Measurements from ENCODE around the gene FMN1.

FMN1 gene

DNA sequence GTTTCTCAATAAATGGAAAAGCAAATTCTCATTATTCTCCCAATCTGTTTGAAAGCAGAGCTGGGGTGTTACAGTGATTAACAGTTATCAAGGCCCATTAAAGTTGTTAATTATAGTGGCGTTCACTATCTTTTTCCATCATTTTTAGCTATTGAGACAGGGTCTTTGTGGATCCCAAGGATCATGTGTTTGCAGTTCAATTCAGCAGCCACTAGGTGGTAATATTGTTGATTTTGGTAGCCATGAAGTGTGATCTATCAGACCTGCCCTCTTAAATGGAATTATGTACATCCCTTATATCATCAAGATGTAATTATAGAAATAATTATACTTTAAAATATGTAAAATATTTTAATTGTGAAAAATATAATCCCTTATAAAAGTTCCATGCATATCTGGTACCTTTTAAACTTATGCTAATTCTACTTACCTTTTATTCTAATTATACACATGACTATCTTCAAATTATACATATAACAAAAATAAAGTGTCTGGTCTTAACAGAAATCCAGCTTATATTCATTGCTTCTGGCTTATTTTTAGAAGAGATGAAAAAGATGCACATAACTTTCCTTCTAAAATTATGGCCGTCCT lies 350.3 kb downstream of the FMN1 start:
- DNase-seq = no peak

DNA sequence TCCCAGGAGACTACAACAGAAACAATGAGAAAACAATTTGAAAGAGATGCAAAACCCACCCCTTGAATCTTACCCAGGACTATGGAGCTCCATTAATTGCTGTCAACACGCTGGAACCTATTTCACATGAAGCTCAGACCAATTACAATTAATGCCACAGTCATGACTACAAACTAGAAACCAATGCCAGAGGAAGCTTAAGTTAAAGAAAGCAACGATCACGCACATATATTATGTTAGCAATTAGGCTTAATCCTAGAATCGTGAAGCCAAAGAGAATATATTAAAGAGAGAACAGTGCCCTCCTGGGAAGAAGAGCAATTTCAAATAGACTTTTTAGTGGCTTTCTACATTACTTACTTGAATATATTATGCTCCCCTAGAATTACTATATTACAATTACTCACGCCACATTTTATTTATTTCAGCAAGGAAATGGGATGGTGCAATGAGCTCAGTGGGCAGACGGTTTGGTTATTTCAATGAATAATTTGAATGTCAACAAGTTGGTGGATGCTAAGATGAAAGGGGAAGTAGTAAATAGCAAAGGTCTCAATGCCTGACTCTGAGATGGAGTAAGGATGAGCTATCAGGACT lies 351.2 kb downstream of the FMN1 start:
- no peak for DNase-seq

DNA sequence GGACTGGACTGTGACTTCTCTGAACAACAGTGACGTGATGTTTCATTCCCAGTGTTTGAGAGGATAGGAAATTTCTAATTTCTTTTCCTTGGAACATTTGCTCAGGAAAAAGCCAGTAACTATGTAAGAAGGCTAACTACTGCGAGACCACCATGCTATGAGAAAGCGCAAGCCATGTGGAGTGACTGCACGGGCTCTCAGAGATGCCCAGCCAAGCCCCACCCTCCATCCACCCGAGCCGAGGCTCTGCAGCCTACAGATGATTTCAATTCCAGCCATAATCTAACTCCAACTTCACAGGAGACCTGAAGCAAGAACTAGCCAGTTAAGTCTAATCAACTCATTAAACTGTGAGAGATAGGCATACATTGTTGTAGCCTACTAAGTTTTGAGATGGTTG lies 352.4 kb downstream of the FMN1 start:
- DNase-seq = no peak

DNA sequence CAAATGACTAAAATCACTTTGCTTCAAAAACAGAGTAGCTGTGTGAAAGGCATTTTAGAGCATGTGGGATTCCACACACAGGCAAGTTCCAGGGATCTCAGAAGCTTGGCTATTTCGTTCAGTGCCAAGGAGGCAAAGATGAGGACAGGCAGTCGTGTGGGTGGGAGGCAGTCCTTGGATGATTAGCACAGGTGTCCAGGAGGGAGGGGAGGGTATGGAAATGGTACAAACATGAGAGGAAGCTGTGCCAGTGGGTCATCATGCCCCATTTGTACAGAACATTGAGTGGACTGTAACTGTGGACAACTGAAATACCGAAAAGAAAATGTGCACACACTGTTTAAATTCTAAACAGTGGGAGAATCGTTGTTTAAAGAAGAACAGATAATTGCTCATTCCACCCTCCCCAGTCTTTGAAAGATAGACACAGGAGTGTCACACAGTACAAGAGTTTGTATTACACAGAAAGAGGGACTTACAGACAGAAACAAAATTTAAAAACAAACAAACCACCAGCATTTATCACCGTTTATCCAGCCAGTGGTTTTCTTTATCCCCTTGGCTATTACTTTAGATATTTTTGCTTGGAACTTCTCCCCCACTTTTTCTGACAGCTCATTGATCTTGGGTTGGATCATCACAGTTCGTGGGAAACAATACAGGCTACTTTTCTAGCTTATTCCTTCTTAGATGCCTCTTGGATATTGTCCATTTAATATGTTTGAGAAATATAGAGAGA lies 353.8 kb downstream of the FMN1 start:
- DNase-seq = no peak

DNA sequence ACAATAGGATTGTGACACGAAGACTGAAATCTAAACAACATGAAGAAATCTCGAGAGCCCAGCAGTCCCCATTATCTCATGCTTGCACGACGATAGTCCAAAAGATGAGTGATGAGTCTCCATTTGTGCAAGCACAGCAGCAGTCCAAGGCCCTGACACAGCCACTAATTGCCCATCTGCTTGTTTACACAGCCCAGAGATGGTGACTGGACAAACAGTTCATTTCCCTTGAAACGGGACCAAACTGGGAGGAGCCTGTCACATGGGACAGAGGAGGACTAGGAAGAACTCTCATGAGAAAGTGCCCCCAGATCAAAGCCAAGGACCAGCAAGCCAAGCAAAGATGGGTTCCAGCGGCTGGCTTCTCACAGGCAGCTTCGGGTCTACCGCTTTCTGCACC lies 355.7 kb downstream of the FMN1 start:
- DNase-seq = no peak

DNA sequence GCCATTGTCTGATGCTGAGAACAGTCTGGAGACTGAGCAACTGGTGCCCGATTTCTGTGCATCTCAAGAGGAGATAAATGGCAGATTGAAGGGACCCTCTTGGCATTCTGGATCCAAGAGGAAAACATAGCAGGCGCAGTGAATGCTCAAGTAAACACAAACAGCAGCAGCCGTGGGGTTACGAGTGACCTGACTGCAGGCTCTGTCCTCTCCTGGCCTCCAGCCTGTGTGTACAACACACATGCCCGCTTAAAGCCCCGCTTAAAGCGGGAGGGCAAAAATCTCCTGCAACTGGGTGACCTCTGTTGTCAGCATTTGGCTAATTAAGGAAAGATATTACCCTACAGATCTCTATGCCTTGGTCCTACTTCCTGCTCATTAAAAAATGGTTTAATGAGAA lies 356.2 kb downstream of the FMN1 start:
- no peak for DNase-seq

DNA sequence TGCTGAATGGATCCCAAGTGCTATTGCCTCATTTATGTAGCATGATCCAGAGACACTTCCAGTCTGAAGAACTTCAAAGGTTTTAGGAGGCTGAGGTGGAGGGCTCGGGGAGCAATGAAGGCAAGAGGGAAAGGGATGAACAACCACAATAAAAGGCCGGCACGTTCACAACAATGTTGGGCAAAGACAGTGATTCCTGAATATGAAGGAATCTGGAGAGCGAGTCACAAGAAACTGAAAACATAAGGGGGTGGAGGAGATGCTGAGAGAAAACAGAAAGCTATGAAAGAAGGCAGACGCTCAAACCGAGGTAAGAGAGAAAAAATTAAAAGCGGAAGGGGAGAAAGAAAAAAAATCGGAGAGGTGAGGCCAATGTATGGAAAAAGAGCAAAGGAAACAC lies 356.6 kb downstream of the FMN1 start:
- DNase-seq = no peak

DNA sequence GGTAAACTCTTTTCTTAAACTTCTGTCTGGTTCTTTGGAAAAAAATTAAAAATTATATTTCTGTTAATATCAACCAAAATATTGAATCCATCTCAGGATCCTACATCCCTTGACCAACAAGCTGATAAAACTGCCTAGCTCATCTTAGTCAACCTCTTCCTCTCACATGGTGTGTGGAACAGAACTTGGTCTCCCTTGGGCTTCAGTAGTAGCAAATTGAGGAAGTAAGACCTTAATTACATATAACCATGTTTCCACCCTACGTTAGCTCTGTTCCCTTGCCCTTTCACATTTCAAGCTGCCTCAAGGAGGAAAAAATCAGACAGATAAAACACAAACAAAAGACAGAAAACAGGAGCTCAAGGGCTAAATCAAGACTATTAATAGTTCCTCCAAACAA lies 360.4 kb downstream of the FMN1 start:
- no peak for DNase-seq

DNA sequence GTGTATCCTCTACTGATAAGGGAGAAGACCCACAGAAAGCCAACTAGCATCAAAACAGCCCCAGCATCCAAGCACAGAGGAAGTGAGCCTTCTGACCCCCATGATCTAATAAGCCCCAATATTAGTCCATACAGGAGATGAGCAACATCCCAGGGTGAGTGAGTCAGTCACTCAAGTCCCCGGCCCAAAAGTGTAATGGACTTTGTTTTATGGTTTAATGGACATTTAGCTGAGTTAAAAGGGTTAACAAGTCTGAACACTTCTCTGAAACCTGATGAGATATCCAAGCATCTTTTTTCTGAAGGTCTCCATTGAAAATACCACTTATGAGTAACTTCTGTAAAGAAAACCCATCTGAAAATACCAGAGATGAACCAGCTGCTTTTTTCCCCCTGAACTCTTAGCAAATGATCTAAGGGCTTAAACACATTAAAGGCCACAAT lies 361.1 kb downstream of the FMN1 start:
- no peak for DNase-seq

DNA sequence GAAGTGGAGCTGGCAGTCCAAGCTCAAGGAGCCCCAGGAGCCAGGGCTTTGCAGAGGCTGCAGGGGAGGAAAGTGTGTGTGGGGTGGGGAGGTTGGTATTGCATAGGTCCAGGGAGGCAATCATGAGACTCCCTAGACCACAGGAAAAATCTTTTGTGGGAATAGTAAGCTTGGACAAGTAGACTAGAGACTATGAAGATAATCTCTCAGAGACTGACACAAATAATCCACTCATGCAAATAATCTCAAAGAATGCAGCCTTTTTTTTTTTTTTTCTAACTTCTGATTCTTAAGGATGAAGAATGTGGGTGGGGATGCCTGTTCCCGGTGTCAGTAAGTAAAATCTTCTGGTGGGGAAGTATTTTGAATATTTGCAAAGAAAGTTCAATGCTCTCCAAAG lies 363.0 kb downstream of the FMN1 start:
- no peak for DNase-seq

DNA sequence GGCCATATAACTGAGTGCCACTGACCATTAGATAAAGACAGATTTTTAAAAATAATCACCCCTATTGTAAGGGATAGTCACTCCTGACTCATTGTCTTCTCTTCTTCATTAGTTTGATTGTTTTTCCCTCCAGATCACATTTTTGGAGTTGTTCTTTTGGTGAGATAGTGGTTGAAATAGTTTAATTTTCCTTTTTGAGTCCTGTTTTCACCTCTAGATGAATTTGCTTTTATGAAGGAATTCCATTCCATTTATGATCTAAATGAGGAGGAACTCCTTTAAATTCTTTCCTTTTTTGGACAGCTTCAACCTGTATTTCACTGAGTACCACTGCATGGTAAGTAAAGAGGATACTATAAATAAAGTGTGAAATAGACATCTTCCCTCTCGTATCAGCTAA lies 364.3 kb downstream of the FMN1 start:
- no peak for DNase-seq

DNA sequence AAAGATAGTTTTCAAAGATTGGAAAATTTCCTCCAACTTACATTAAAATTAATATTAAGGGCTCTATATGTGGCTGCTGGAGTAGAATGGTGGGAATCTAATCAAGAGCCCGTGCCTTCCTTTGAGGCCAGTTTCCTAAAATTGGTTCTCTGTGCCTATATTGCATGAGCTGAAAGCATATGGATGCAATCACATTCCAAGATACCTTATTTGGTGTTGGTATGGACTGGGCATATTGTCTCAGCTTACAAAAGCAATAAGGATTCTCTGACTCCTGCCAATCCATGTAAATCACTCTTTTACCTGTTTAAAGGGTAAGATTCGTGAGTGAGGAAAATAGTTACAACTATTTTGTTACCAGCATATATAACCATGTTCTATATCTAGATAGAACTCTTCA lies 365.1 kb downstream of the FMN1 start:
- no peak for DNase-seq

DNA sequence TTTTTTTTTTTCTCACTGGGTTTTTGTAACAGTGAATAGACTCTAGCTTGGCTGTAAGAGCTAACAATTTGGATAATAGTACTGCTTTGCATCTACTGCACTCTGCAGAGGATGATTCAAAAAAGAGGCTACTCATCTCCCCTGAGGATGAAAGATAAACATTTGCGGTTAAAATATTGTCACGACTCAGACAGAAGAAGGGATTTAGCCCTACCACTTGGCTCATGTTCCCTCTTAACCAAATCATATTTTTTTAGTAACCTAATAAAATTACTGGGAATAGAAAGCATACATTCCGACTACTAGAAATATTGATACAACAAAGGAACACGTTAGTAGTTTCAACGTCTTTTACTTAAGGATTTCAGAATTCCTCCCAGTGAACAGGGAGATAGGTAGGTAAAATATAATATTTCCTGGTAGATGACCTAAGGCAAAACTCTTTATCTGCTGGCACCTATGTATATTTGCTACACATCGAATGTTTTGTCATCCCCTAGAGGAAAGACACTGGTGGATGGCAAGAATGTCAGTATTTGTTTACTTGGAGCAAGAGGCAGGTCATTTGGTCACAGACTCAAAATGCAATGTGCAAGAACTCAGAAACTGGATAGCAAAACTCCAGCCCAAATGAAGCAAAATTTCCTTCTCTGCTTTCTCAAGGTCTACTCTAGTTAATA lies 365.9 kb downstream of the FMN1 start:
- no peak for DNase-seq

DNA sequence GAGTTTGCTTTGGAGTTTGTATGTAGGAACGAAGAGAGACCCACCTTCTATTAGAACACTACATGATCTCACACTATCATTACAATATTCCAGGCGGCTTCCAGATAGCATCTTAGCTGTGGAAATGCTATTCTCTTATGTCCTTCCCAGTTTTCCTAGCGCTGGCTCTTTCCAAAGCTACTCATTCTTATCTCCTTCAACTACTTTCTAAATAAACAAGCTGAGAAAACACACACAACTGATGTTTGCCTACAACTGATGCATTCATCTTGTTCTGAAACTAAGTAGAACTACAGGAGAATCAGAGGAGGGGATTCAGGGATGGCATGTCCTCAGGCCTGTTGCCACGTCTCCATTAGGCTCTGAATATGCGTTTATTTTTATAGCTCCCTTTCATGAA lies 367.8 kb downstream of the FMN1 start:
- DNase-seq = no peak

DNA sequence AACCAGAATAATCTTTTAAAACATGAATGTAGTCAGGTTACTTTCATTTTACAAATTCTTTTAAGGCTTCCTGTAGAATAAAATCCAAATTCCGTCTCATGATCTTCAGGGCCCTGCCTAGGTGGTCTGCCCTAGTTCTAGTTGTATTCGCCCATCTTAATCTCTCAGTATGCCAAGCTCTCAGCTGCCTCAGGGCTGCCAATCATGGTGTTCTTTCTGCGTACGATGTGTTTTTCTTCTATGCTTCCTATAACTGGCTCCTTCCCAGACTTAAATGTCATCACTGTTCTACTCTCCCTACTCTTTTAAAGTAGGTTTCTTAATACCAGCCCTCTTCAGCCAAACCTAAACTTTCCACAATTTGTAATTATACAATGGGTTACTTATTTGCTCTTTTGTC lies 369.3 kb downstream of the FMN1 start:
- DNase-seq = no peak

DNA sequence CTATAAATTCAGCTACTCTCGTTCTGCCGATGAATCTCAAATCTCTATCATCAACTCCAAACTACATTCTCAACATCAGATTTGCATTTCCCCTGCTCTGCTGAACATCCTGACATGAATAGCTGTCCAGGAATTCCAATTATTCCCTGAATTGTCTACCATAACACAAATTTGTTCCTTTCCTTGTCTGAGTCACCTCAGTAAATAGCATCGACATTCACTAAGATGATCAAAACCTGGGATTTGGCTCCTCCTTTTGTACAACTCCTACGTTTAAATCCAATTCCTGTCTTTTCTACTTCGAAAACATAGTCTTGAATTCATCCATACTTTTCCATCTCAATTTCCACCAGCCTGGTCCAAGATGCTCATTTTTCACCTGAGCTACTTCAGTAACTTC lies 369.7 kb downstream of the FMN1 start:
- DNase-seq = no peak

DNA sequence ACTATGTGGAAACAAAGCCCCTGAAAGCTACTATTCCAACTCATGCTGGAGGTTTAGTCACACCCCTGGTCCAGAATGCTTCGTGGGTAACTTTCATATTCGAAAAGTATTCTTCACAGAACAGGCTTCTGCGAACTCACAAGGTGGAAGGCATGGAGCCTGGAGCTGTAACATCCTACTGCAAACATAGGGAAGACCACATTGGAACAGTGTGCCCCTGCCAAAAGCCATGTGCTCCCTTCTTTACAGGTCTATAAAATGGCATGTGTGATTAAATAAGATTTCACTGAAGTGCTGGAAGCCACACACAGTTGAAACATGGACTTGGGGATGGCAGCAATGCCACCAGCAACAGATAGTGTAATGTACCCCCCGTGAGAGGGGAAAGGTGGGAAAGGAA lies 370.8 kb downstream of the FMN1 start:
- DNase-seq = no peak

DNA sequence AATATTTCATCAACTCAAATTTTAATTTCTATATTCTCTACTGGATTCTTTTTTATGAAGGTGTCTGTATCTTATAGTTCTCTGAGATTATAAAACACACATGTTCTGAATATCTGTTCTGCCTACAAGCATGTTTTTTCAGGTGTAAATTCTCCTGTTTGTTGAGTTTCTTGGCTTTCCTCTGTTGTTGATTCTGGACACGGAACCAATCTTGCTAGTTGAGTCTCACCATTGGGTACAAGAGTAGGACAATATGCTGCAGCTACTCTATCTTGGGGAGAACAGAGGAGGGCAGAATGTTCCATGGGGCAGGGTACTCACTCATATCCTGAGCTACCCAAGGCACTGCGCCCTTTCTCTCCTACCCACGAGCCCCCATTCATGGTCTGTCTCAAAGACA lies 371.8 kb downstream of the FMN1 start:
- no peak for DNase-seq

DNA sequence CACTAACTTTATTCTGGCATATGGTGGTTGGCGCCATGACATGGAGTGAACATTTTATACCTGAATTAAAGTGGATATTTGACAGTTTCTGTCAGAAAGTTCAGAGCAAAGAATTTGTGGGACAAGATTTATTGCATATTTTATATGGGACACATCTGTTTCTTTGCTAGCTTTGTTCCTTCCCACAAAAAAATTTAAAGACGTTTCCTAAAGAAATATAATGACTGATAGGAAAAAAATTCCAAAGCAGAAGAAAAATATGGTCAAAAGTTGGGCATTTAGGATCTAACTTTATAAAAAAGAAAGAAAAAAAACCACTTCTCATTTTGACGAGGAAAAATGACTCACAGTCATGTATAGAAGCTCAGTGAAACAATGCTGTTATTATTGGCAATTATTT lies 375.1 kb downstream of the FMN1 start:
- no peak for DNase-seq

DNA sequence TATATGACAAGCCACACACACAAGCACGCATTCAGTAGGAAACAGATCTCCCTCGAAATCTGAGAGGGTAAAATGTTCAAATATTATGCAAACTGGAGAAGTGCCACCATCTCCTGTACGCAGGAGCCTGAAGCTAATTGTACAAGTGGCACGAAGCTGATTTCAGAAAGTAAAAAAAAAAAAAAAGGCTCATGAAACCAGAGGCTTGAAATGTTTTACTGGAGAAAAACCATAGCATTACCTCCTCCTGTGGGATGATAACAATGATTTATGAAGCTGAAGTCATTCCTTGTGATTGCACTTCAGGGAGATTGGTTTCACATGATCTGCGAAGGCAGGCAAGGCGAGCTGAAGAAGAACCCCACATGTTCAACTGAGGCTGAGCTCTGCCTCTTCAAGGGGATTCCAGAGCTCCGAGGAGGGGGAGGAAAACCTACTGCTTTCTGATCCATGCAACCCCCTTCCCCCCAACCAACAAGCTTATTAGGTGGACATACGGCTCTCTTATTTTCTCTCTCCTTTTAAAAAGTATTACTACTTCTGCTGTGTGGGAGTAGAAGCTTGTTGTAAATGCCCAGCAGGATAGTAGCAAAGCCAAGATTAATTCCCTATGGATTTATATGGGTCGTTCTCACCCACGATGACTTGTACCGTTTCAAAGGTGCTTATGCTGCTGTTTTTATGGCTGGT lies 375.6 kb downstream of the FMN1 start:
- DNase-seq = no peak

DNA sequence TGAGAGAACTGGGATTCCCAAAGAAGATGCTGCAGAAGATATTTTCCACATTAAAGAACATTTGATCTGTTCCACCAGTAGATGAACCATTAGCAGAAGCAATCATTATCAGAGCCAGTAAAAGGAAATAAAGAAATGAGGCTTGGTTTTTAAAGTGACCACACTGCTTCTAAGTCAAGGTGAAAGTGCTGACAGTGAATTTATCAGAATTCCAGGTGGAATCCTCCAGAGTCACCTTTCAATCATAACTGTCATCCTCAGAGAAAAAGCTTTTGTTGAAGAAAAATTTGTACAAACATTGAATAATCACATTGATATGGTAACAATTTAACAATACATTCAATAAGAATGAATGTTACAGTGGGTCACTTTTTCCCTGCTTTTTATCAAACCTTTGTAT lies 376.9 kb downstream of the FMN1 start:
- no peak for DNase-seq

DNA sequence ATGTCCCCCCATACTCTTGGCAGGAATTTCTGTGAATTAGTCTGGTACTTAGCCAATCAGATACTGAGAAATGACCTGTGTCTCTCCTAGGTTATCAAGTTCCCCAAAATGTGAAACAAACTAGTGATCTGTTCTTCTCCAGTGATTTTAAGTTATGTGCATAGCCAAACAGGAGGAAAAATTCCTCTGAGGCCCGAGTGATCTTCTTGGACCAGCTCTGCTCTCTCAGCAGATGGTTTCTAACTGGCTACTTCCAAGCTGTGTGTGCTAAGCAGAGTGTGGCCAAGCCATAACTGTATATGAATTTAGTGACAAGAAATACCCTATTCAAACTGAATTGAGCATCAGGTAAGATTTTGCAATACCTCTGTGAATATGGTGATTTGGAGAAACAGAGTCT lies 387.2 kb downstream of the FMN1 start:
- no peak for DNase-seq

DNA sequence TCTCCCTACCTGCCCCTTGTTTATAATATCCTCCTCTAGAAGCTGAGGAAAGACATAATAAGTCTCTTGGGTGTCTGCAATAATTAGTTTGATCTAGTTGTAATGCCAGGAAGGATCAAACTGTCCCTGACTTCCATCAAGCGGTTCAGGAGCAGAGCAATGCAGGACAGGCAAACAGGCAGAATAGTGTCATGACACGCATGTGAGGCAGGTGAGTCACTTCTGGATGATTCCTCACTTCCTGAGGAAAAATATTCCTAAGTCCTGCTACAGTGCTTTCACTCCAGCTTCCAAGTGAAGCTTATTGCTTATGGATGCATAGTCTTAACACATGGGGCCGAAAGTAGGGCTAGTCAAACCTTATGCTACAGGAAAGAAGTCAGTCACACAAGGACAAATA lies 390.9 kb downstream of the FMN1 start:
- DNase-seq = no peak

Measured in CD4-positive, alpha-beta T cell treated with Interleukin-21 for 1 hour (primary cell).